DMS 273 (cell line): Measurements from ENCODE around the gene HTR2C.

Source experiments
- DNase-seq: peaks from one replicate; lab custom pipeline; 2025; ENCODE audit not compliant: unreplicated experiment; lab: John Stamatoyannopoulos, UW

Gene HTR2C

DNA sequence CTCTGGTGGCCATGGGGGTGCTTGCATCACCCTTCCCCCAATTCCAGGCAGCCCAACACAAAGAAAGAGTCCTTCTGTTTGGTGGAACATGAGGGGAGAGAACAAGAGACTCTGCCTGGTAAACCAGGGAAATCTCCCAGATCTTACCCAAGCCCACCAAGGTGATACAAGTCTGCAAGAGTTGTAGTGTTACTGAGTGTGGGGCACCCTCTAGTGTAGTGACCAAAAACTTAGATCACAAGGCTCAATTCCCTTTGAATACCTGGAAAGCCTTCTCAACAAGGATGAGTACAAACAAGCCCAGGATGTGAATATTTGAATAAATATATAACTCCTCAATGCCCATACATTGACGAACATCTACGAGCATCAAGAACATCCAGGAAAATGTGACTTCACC lies 368.8 kb downstream of the HTR2C start:
- DNase-seq = no peak
